ENCODE results near the gene KAT8. TPM values are rescaled to one million over a fixed set of nuclear protein-coding genes. Genes with fewer than 3 reads are reported as not detected.

The KAT8 gene
- total and polyA plus RNA-seq, 2 of the 13 experiments (the other 11 are each of a cell fraction or from before 2014, with no cell fraction given), result 79.0 to 84.2 TPM

DNA sequence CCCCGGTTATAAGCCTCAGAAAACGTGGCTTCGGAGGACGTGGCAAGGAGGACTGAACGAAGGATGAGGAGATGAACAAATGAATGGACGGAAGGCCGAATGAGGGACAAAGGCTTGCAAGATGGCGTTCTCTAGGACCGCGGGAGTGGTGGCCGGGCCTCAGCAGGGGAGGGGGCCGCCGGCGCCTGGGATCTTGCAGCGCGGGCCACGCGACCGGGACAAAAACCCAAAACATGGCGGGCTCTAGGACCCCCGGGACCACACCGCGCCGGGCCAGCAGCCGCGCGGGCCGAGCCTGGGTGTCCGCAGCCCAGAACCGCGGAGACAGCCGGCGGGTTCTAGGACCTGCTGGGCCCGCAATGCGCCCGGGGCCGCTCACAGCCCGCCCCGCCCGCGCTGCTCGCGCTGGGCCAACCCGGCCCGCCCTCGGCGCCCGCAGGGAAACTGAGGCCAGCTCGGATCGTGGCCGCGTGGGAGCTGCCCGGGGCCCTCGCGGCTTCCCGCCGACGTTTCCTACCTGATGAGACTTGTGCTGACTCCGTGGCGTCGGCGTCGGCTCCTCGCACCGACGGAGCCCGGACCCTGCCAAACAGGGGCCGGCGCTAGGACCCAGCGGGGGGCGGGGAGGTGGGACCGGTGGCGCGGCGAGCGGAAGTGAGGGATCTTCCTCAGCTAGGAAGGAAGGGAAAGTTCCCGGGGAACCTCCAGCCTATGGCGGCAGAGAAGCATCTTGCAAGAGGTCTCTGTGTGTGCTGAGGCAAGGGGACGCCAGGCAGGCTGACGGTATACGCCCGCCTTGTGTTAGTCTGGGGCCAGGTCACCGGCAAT is 44.1 kb upstream of the KAT8 start (continued):
- TF ChIP-seq, protein P1, sequence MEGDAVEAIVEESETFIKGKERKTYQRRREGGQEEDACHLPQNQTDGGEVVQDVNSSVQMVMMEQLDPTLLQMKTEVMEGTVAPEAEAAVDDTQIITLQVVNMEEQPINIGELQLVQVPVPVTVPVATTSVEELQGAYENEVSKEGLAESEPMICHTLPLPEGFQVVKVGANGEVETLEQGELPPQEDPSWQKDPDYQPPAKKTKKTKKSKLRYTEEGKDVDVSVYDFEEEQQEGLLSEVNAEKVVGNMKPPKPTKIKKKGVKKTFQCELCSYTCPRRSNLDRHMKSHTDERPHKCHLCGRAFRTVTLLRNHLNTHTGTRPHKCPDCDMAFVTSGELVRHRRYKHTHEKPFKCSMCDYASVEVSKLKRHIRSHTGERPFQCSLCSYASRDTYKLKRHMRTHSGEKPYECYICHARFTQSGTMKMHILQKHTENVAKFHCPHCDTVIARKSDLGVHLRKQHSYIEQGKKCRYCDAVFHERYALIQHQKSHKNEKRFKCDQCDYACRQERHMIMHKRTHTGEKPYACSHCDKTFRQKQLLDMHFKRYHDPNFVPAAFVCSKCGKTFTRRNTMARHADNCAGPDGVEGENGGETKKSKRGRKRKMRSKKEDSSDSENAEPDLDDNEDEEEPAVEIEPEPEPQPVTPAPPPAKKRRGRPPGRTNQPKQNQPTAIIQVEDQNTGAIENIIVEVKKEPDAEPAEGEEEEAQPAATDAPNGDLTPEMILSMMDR (CRISPR knock-in tag; IDR thresholded peaks at IDR 0.05), result no peak
- TF ChIP-seq PRPF4 (IDR thresholded peaks at IDR 0.05; ENCODE audit: low read depth, low read length, poor library complexity, severe bottlenecking) (no peak), ZNF136 (CRISPR knock-in tag; IDR thresholded peaks at IDR 0.05; ENCODE audit: low read depth) (no peak), ZNF674 (CRISPR knock-in tag; IDR thresholded peaks at IDR 0.05; ENCODE audit: low read depth) (0 out of 2 replicates have a peak, but pooled peaks have one; percentile 54), NPAS2 (CRISPR knock-in tag; IDR thresholded peaks at IDR 0.05; ENCODE audit: borderline replicate concordance) (no peak), FOXO4 (CRISPR knock-in tag; conservative IDR thresholded peaks at IDR 0.05) (peak; percentile 85; the same call in 1 of the 2 replicates), TRIM24 (CRISPR knock-in tag; IDR thresholded peaks at IDR 0.05) (no peak), HNRNPK (IDR thresholded peaks at IDR 0.05; ENCODE audit: low read depth, low read length, poor library complexity, severe bottlenecking) (peak; percentile 89), NFIC (IDR thresholded peaks at IDR 0.05; ENCODE audit: low read length) (no peak), FOXK1 (CRISPR knock-in tag; IDR thresholded peaks at IDR 0.05; ENCODE audit: borderline replicate concordance, low read depth) (peak; percentile 41; the same call in 1 of the 2 replicates), TFAP4 (IDR thresholded peaks at IDR 0.05; ENCODE audit: borderline replicate concordance, low read depth) (no peak; the same call in 1 of the 2 replicates), KDM5B (CRISPR knock-in tag; IDR thresholded peaks at IDR 0.05; ENCODE audit: borderline replicate concordance) (peak; percentile 4; the same call in 1 of the 2 replicates), TGIF2 (CRISPR knock-in tag; IDR thresholded peaks at IDR 0.05) (peak; percentile 76), ZNF7 (CRISPR knock-in tag; IDR thresholded peaks at IDR 0.05) (0 out of 2 replicates have a peak, but pooled peaks have one; percentile 3), TERF1 (CRISPR knock-in tag; IDR thresholded peaks at IDR 0.05) (no peak), ZNF430 (CRISPR knock-in tag; IDR thresholded peaks at IDR 0.05) (peak; percentile 13; the same call in 1 of the 2 replicates)
- TF ChIP-seq, protein P2, sequence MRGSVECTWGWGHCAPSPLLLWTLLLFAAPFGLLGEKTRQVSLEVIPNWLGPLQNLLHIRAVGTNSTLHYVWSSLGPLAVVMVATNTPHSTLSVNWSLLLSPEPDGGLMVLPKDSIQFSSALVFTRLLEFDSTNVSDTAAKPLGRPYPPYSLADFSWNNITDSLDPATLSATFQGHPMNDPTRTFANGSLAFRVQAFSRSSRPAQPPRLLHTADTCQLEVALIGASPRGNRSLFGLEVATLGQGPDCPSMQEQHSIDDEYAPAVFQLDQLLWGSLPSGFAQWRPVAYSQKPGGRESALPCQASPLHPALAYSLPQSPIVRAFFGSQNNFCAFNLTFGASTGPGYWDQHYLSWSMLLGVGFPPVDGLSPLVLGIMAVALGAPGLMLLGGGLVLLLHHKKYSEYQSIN (CRISPR knock-in tag; IDR thresholded peaks at IDR 0.05; ENCODE audit: borderline replicate concordance), result no peak
- TF ChIP-seq, protein P3, sequence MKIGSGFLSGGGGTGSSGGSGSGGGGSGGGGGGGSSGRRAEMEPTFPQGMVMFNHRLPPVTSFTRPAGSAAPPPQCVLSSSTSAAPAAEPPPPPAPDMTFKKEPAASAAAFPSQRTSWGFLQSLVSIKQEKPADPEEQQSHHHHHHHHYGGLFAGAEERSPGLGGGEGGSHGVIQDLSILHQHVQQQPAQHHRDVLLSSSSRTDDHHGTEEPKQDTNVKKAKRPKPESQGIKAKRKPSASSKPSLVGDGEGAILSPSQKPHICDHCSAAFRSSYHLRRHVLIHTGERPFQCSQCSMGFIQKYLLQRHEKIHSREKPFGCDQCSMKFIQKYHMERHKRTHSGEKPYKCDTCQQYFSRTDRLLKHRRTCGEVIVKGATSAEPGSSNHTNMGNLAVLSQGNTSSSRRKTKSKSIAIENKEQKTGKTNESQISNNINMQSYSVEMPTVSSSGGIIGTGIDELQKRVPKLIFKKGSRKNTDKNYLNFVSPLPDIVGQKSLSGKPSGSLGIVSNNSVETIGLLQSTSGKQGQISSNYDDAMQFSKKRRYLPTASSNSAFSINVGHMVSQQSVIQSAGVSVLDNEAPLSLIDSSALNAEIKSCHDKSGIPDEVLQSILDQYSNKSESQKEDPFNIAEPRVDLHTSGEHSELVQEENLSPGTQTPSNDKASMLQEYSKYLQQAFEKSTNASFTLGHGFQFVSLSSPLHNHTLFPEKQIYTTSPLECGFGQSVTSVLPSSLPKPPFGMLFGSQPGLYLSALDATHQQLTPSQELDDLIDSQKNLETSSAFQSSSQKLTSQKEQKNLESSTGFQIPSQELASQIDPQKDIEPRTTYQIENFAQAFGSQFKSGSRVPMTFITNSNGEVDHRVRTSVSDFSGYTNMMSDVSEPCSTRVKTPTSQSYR (CRISPR knock-in tag; IDR thresholded peaks at IDR 0.05; ENCODE audit: borderline replicate concordance), result peak; percentile 44; the same call in 1 of the 2 replicates

All from HepG2 (cell line).